Amygdala (tissue), 56 donors: ENCODE results near the gene TFDP1.

Source experiments
- DNase-seq, 56 donors: peaks; one replicate each; lab custom pipeline; 2025; lab: John Stamatoyannopoulos, UW

Gene TFDP1

GRCh38 chr13:113643593-113643992, 59.0 kb downstream of the TFDP1 start:
- no peak for DNase-seq

- DNase-seq = no peak
Observed at GRCh38 chr13:113644800-113645199, 60.2 kb downstream of the TFDP1 start.

- DNase-seq = no peak
Observed at GRCh38 chr13:113645329-113645728, 60.8 kb downstream of the TFDP1 start.

- no peak for DNase-seq
Observed at GRCh38 chr13:113646376-113646775, 61.8 kb downstream of the TFDP1 start.

GRCh38 chr13:113646921-113647340, 62.4 kb downstream of the TFDP1 start:
- no peak for DNase-seq

- DNase-seq = peak in 55 of 56 donors; percentile 31 to 95 (median 81)
Observed at GRCh38 chr13:113647351-113648215, 63.0 kb downstream of the TFDP1 start.

- DNase-seq = no peak
Observed at GRCh38 chr13:113648216-113648610, 63.7 kb downstream of the TFDP1 start.

GRCh38 chr13:113649212-113649611, 64.7 kb downstream of the TFDP1 start:
- DNase-seq = no peak

- no peak for DNase-seq
Observed at GRCh38 chr13:113650275-113650674, 65.7 kb downstream of the TFDP1 start.

- DNase-seq = no peak
Observed at GRCh38 chr13:113650731-113651148, 66.2 kb downstream of the TFDP1 start.

- DNase-seq = no peak
Observed at GRCh38 chr13:113651511-113652403, 67.2 kb downstream of the TFDP1 start.

GRCh38 chr13:113652404-113653263, 68.1 kb downstream of the TFDP1 start:
- DNase-seq = no peak

GRCh38 chr13:113653264-113654174, 69.0 kb downstream of the TFDP1 start:
- DNase-seq = no peak

GRCh38 chr13:113654175-113654560, 69.6 kb downstream of the TFDP1 start:
- no peak for DNase-seq

- no peak for DNase-seq
Observed at GRCh38 chr13:113654591-113655345, 70.2 kb downstream of the TFDP1 start.

- DNase-seq = no peak
Observed at GRCh38 chr13:113655346-113656002, 70.9 kb downstream of the TFDP1 start.

GRCh38 chr13:113656003-113656588, 71.5 kb downstream of the TFDP1 start:
- DNase-seq = no peak
